DMS153 (cell line): ENCODE results near the gene FARS2.

Source experiments
- DNase-seq: peaks from one replicate; lab custom pipeline; 2025; lab: John Stamatoyannopoulos, UW

FARS2 gene

GRCh38 chr6:5249451-5250122 lies 11.7 kb upstream of the FARS2 start:
- DNase-seq, result no peak

- DNase-seq, result no peak
Measured at GRCh38 chr6:5250451-5250850, 10.9 kb upstream of the FARS2 start.

- DNase-seq, result no peak
Measured at GRCh38 chr6:5250911-5251310, 10.4 kb upstream of the FARS2 start.

GRCh38 chr6:5256952-5257351 lies 4.4 kb upstream of the FARS2 start:
- no peak for DNase-seq

GRCh38 chr6:5257400-5257799 lies 3.9 kb upstream of the FARS2 start:
- no peak for DNase-seq

GRCh38 chr6:5259428-5259827 lies 1.9 kb upstream of the FARS2 start:
- DNase-seq, result no peak

GRCh38 chr6:5260111-5260620 lies 1.1 kb upstream of the FARS2 start:
- DNase-seq, result no peak

- no peak for DNase-seq
Measured at GRCh38 chr6:5261545-5262109, 314 bp downstream of the FARS2 start.

GRCh38 chr6:5266423-5266822 lies 5.1 kb downstream of the FARS2 start:
- DNase-seq, result no peak

- DNase-seq, result no peak
Measured at GRCh38 chr6:5270093-5270680, 8.9 kb downstream of the FARS2 start.

GRCh38 chr6:5271926-5272325 lies 10.6 kb downstream of the FARS2 start:
- DNase-seq, result no peak

- no peak for DNase-seq
Measured at GRCh38 chr6:5274231-5274630, 12.9 kb downstream of the FARS2 start.

- no peak for DNase-seq
Measured at GRCh38 chr6:5275497-5275896, 14.2 kb downstream of the FARS2 start.

- no peak for DNase-seq
Measured at GRCh38 chr6:5276581-5276980, 15.3 kb downstream of the FARS2 start.

- DNase-seq, result no peak
Measured at GRCh38 chr6:5277589-5277988, 16.3 kb downstream of the FARS2 start.

- no peak for DNase-seq
Measured at GRCh38 chr6:5278047-5278446, 16.7 kb downstream of the FARS2 start.

GRCh38 chr6:5278565-5279120 lies 17.3 kb downstream of the FARS2 start:
- DNase-seq, result no peak

- DNase-seq, result no peak
Measured at GRCh38 chr6:5279891-5280338, 18.6 kb downstream of the FARS2 start.

- no peak for DNase-seq
Measured at GRCh38 chr6:5280920-5281319, 19.6 kb downstream of the FARS2 start.

GRCh38 chr6:5282191-5282623 lies 20.9 kb downstream of the FARS2 start:
- DNase-seq, result no peak

GRCh38 chr6:5285081-5285480 lies 23.8 kb downstream of the FARS2 start:
- DNase-seq, result no peak

GRCh38 chr6:5285526-5285925 lies 24.2 kb downstream of the FARS2 start:
- no peak for DNase-seq

GRCh38 chr6:5286780-5287179 lies 25.5 kb downstream of the FARS2 start:
- DNase-seq, result no peak
